Measurements from ENCODE around the gene BLOC1S2. TPM values are rescaled to one million over a fixed set of nuclear protein-coding genes. Genes with fewer than 3 reads are reported as not detected.

The BLOC1S2 gene
- total RNA-seq, 1 donor from 2014 or later: 93.9 TPM

DNA sequence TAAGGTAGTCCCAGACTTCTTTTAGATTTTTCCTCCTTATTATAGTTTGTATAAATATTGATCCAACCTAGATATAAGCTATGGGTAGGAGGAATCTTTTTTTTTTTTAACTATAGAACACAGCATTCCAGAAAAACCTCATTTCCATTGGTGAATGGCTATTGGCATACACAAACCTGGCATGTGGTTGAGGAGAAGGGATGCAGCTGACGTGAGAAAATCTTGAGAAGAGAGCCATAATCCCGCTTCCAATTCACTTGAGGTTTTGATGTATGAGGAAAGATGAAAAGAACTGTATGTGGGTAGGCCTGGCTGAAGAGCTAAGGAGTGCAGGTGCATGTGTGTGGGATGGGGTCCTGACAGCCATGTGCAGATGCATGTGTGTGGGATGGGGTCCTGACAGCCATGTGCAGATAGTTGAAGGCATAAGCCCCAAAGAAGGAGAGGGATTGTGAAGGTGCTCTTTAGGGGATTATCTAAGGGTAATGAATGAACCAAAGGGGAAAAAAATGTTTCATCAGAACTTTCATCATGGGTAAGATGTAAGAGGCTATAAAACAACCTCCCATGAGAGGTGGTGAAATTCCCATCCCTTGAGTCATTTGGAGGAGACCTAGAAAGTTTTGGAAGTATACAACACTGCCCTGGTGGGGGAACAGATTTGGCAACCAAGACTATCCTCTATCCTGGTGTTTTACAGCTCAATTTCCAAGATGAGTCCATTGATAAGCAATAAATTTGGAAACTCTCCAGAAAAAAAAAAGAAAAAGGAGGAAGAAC is 47.4 kb upstream of the BLOC1S2 start:
- Mint-ChIP-seq H3K9me3 (ENCODE audit: unreplicated experiment) (no peaks in the 10 kb centered on the region), H3K27ac (ENCODE audit: unreplicated experiment) (no peak overlapping the region), H3K4me1 (ENCODE audit: low read depth, unreplicated experiment) (no peaks in the 10 kb centered on the region), H3K27me3 (ENCODE audit: low read depth, unreplicated experiment) (peaks cover 48% of the 10 kb centered on the region), H3K36me3 (ENCODE audit: low read depth, unreplicated experiment) (no peaks in the 10 kb centered on the region), H3K4me3 (ENCODE audit: unreplicated experiment) (no peak overlapping the region)
- no peaks in the 10 kb centered on the region for H3K4me1 ChIP-seq (ENCODE audit: insufficient read depth, low read length)
- no peak overlapping the region for H2AFZ ChIP-seq (ENCODE audit: low read depth, low read length)
- H3K27ac ChIP-seq (ENCODE audit: low read depth, low read length): no peak overlapping the region
- H3K4me3 ChIP-seq (ENCODE audit: insufficient read depth, low read depth, low read length): no peak overlapping the region
- no peaks in the 10 kb centered on the region for H3K79me2 ChIP-seq (ENCODE audit: insufficient read depth, low read length)
- H3K9me3 ChIP-seq (ENCODE audit: insufficient read depth, low read depth, low read length): no peaks in the 10 kb centered on the region
- H4K20me1 ChIP-seq (ENCODE audit: insufficient read depth, low read length): no peaks in the 10 kb centered on the region
- TF ChIP-seq, protein P1, sequence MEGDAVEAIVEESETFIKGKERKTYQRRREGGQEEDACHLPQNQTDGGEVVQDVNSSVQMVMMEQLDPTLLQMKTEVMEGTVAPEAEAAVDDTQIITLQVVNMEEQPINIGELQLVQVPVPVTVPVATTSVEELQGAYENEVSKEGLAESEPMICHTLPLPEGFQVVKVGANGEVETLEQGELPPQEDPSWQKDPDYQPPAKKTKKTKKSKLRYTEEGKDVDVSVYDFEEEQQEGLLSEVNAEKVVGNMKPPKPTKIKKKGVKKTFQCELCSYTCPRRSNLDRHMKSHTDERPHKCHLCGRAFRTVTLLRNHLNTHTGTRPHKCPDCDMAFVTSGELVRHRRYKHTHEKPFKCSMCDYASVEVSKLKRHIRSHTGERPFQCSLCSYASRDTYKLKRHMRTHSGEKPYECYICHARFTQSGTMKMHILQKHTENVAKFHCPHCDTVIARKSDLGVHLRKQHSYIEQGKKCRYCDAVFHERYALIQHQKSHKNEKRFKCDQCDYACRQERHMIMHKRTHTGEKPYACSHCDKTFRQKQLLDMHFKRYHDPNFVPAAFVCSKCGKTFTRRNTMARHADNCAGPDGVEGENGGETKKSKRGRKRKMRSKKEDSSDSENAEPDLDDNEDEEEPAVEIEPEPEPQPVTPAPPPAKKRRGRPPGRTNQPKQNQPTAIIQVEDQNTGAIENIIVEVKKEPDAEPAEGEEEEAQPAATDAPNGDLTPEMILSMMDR (IDR thresholded peaks at IDR 0.05; ENCODE audit: insufficient read depth, low read depth, low read length): no peak
- no peak for TF ChIP-seq EZH2 (IDR thresholded peaks at IDR 0.05; ENCODE audit: insufficient read depth, low read length)
- peaks cover 19% of the 10 kb centered on the region for H3K27me3 ChIP-seq (ENCODE audit: insufficient read depth, low read length)
- no peak overlapping the region for H3K9ac ChIP-seq (ENCODE audit: low read length)
- H3K36me3 ChIP-seq (ENCODE audit: insufficient read depth, low read length): no peaks in the 10 kb centered on the region
- H3K4me2 ChIP-seq (ENCODE audit: low read length): no peak overlapping the region
- no peak for DNase-seq (ENCODE audit: low read depth)
- FAIRE-seq: no peak

DNA sequence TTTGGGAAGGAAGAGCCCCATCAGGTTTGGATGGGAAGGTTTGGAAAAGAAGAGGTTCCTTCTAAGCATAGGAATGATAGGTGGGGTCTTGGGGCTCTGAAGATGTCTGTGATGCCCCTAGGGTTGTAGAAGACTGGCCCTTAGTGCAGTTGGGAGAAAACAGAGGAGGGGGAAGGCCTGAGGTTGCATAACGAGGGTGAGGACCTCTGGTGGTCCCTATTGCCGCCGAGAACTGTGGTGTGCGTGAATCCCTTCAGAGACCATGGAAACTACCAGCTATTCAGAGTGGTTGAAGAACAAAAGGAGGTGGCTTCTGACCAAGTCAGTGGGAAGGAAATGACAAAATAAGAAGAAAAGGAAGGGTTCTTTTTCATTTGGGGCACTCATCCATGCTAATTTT is 46.6 kb upstream of the BLOC1S2 start:
- no peaks in the 10 kb centered on the region for H3K4me1 ChIP-seq (ENCODE audit: insufficient read depth, low read length)
- no peak for DNase-seq (ENCODE audit: low read depth)
- Mint-ChIP-seq H3K36me3 (ENCODE audit: low read depth, unreplicated experiment) (no peaks in the 10 kb centered on the region), H3K4me1 (ENCODE audit: low read depth, unreplicated experiment) (no peaks in the 10 kb centered on the region), H3K9me3 (ENCODE audit: unreplicated experiment) (no peaks in the 10 kb centered on the region), H3K4me3 (ENCODE audit: unreplicated experiment) (no peak overlapping the region), H3K27me3 (ENCODE audit: low read depth, unreplicated experiment) (peaks cover 52% of the 10 kb centered on the region), H3K27ac (ENCODE audit: unreplicated experiment) (no peak overlapping the region)
- no peak for FAIRE-seq
- no peaks in the 10 kb centered on the region for H3K36me3 ChIP-seq (ENCODE audit: insufficient read depth, low read length)
- no peak overlapping the region for H3K9ac ChIP-seq (ENCODE audit: low read length)
- peaks cover 19% of the 10 kb centered on the region for H3K27me3 ChIP-seq (ENCODE audit: insufficient read depth, low read length)
- no peak overlapping the region for H2AFZ ChIP-seq (ENCODE audit: low read depth, low read length)
- TF ChIP-seq EZH2 (IDR thresholded peaks at IDR 0.05; ENCODE audit: insufficient read depth, low read length): no peak
- TF ChIP-seq, protein P1 (IDR thresholded peaks at IDR 0.05; ENCODE audit: insufficient read depth, low read depth, low read length): no peak
- no peak overlapping the region for H3K4me2 ChIP-seq (ENCODE audit: low read length)
- H3K9me3 ChIP-seq (ENCODE audit: insufficient read depth, low read depth, low read length): no peaks in the 10 kb centered on the region
- H4K20me1 ChIP-seq (ENCODE audit: insufficient read depth, low read length): no peaks in the 10 kb centered on the region
- H3K27ac ChIP-seq (ENCODE audit: low read depth, low read length): no peak overlapping the region
- no peak overlapping the region for H3K4me3 ChIP-seq (ENCODE audit: insufficient read depth, low read depth, low read length)
- no peaks in the 10 kb centered on the region for H3K79me2 ChIP-seq (ENCODE audit: insufficient read depth, low read length)

DNA sequence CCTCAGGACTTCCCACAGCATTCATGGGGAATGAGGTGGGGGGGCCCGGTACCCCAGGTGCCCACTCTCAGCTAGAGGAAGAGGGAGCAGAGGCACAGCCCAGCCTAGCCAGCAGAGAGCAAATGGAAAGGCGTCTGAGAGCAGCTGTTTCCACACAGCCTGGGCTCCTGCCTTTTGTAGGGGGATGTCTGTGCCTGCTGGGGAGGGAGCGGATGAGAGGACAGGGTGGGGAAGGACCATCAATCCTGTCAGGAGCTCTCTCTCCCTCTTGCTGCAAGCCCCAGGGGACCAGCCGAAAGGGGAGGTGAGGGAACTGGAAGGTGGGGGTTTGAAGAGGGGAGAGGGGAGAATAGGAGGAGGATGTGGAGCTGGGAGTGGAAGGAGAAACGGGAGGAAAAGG is 43.6 kb upstream of the BLOC1S2 start, which contains the start of gene PKD2L1:
PKD2L1 (minus strand) TSS at position 150 of the 400 bp plus-strand sequence; CDS start at position 25, 125 bp downstream.
- no peak within 1 kb of the TSS for H3K4me3 ChIP-seq (ENCODE audit: insufficient read depth, low read depth, low read length)
- Mint-ChIP-seq H3K36me3 (ENCODE audit: low read depth, unreplicated experiment) (no peaks in the 10 kb centered on the region), H3K4me3 (ENCODE audit: unreplicated experiment) (no peak within 1 kb of the TSS), H3K4me1 (ENCODE audit: low read depth, unreplicated experiment) (no peaks in the 10 kb centered on the region), H3K27me3 (ENCODE audit: low read depth, unreplicated experiment) (peaks cover 71% of the 10 kb centered on the region), H3K9me3 (ENCODE audit: unreplicated experiment) (no peaks in the 10 kb centered on the region), H3K27ac (ENCODE audit: unreplicated experiment) (no peak within 1 kb of the TSS)
- no peak for DNase-seq (ENCODE audit: low read depth)
- no peak within 1 kb of the TSS for H3K9ac ChIP-seq (ENCODE audit: low read length)
- H3K27me3 ChIP-seq (ENCODE audit: insufficient read depth, low read length): peaks cover 41% of the 10 kb centered on the region
- no peaks in the 10 kb centered on the region for H3K9me3 ChIP-seq (ENCODE audit: insufficient read depth, low read depth, low read length)
- H3K79me2 ChIP-seq (ENCODE audit: insufficient read depth, low read length): no peaks in the 10 kb centered on the region
- H3K27ac ChIP-seq (ENCODE audit: low read depth, low read length): no peak within 1 kb of the TSS
- H4K20me1 ChIP-seq (ENCODE audit: insufficient read depth, low read length): no peaks in the 10 kb centered on the region
- no peak for FAIRE-seq
- H3K36me3 ChIP-seq (ENCODE audit: insufficient read depth, low read length): no peaks in the 10 kb centered on the region
- no peak within 1 kb of the TSS for H2AFZ ChIP-seq (ENCODE audit: low read depth, low read length)
- H3K4me2 ChIP-seq (ENCODE audit: low read length): no peak within 1 kb of the TSS
- TF ChIP-seq, protein P1 (IDR thresholded peaks at IDR 0.05; ENCODE audit: insufficient read depth, low read depth, low read length): no peak
- TF ChIP-seq EZH2 (IDR thresholded peaks at IDR 0.05; ENCODE audit: insufficient read depth, low read length): no peak
- no peaks in the 10 kb centered on the region for H3K4me1 ChIP-seq (ENCODE audit: insufficient read depth, low read length)

Data from astrocyte (in vitro differentiated cells and primary cell).